ENCODE results near the gene BMP6. TPM values are rescaled to one million over a fixed set of nuclear protein-coding genes. Genes with fewer than 3 reads are reported as not detected.

Gene BMP6
- total RNA-seq, 1 experiment from 2014 or later, result 0.28 TPM

DNA sequence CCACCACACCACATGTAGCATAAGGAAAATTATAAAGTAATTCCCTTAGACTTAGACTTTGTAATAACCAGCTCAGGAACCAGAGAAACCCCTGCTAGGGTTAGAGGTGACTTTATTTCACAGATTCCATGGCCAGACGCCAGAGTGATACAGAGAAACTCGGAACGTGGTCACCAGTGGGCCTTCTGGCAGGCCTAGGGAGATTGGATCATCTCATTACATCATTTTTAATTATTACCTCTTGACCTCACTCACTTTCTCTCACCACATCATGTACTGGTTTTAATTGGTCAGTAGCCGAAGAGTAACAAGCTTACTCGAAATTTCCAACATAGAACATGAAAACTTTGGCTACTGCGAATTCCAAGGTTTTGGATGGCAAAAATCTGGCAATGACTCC, 72.9 kb downstream of the BMP6 start:
- no peak overlapping the region for H3K4me2 ChIP-seq (ENCODE audit: insufficient read depth, insufficient read length, low read length)
- H2BK15ac ChIP-seq (ENCODE audit: low read depth, low read length), result no peak overlapping the region
- no peak overlapping the region for H3K27ac ChIP-seq (ENCODE audit: insufficient read length, low read depth, low read length)
- no peaks in the 10 kb centered on the region for H3K23me2 ChIP-seq (ENCODE audit: insufficient read length, low read depth, low read length, poor library complexity, severe bottlenecking)
- no peak overlapping the region for H3K56ac ChIP-seq (ENCODE audit: insufficient read length, low read depth, low read length)
- H2BK120ac ChIP-seq (ENCODE audit: low read depth, low read length, poor library complexity, severe bottlenecking), result no peak overlapping the region
- H3K79me2 ChIP-seq (ENCODE audit: insufficient read depth, low read length), result no peaks in the 10 kb centered on the region
- no peak overlapping the region; a peak in 1 of 7 replicates for H3K27ac Mint-ChIP-seq
- H4K8ac ChIP-seq (replicated peaks; ENCODE audit: insufficient read length, low read depth, low read length), result no peak overlapping the region
- H2BK12ac ChIP-seq (ENCODE audit: insufficient read length, low read depth, low read length), result no peak overlapping the region
- H3T11ph ChIP-seq (ENCODE audit: low read length), result no peak overlapping the region
- no peaks in the 10 kb centered on the region for H3K9me3 Mint-ChIP-seq
- no peak overlapping the region for H2BK5ac ChIP-seq (ENCODE audit: insufficient read length, low read length)
- TF ChIP-seq, protein P1, sequence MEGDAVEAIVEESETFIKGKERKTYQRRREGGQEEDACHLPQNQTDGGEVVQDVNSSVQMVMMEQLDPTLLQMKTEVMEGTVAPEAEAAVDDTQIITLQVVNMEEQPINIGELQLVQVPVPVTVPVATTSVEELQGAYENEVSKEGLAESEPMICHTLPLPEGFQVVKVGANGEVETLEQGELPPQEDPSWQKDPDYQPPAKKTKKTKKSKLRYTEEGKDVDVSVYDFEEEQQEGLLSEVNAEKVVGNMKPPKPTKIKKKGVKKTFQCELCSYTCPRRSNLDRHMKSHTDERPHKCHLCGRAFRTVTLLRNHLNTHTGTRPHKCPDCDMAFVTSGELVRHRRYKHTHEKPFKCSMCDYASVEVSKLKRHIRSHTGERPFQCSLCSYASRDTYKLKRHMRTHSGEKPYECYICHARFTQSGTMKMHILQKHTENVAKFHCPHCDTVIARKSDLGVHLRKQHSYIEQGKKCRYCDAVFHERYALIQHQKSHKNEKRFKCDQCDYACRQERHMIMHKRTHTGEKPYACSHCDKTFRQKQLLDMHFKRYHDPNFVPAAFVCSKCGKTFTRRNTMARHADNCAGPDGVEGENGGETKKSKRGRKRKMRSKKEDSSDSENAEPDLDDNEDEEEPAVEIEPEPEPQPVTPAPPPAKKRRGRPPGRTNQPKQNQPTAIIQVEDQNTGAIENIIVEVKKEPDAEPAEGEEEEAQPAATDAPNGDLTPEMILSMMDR (conservative IDR thresholded peaks at IDR 0.05), result no peak
- no peak overlapping the region for H2AK5ac ChIP-seq (ENCODE audit: insufficient read length, low read length)
- H3K4ac ChIP-seq (ENCODE audit: low read depth, low read length), result no peak overlapping the region
- no CpG with 5 or more reads among the region's 6 CpGs for WGBS (ENCODE audit: extremely low coverage, insufficient read length, low lambda C conversion rate)
- H3K23ac ChIP-seq (ENCODE audit: insufficient read length, low read depth, low read length), result no peak overlapping the region
- no peaks in the 10 kb centered on the region for H3K79me1 ChIP-seq (ENCODE audit: insufficient read depth, low read depth, low read length, poor library complexity, severe bottlenecking)
- H3K4me3 Mint-ChIP-seq, result no peak overlapping the region
- no peak overlapping the region for H3K9ac ChIP-seq (ENCODE audit: extremely low read depth, insufficient read length, low read length)
- H3K36me3 Mint-ChIP-seq (ENCODE audit: insufficient read depth in 1 of 3, low read depth in 3 of 3), result no peaks in the 10 kb centered on the region; a peak in 1 of 7 replicates
- no peak overlapping the region for H2AFZ ChIP-seq (ENCODE audit: low read length)
- no peak for DNase-seq
- no peak overlapping the region for H3K14ac ChIP-seq (ENCODE audit: insufficient read depth, low read length)
- no peaks in the 10 kb centered on the region for H3K27me3 ChIP-seq (ENCODE audit: insufficient read depth, low read length)
- peaks cover 0 to 5% of the 10 kb centered on the region in 2 experiments; a peak in 2 of 4 replicates for H3K4me1 Mint-ChIP-seq
- H3K27me3 Mint-ChIP-seq (ENCODE audit: low read depth), result no peaks in the 10 kb centered on the region; the same call in 1 of the 2 replicates
- no peaks in the 10 kb centered on the region for H4K20me1 ChIP-seq (ENCODE audit: control insufficient read depth, insufficient read depth, insufficient read length)
- no peaks in the 10 kb centered on the region; the same call in 1 of the 2 replicates for H3K4me1 ChIP-seq (ENCODE audit: insufficient read depth, low read length)
- no peaks in the 10 kb centered on the region for H3K9me3 ChIP-seq (ENCODE audit: control insufficient read depth, low read depth, low read length)
- H4K5ac ChIP-seq (ENCODE audit: insufficient read length, low read depth, low read length), result no peak overlapping the region
- no peak overlapping the region for H2BK20ac ChIP-seq (ENCODE audit: low read depth, low read length, poor library complexity, severe bottlenecking)
- no peak overlapping the region for H3K18ac ChIP-seq (ENCODE audit: insufficient read length, low read depth, low read length)
- no peak overlapping the region for H4K91ac ChIP-seq (ENCODE audit: insufficient read length, low read depth, low read length)
